GM18526 (cell line): ENCODE data around the gene DMRTB1.

Source experiments
- POLR2A ChIP-seq: IDR thresholded peaks from 3 replicates; pipeline ENCODE4 v1.6.1; 2011; ENCODE audit not compliant: insufficient read length; ENCODE audit errors: extremely low read depth

DMRTB1 gene

DNA sequence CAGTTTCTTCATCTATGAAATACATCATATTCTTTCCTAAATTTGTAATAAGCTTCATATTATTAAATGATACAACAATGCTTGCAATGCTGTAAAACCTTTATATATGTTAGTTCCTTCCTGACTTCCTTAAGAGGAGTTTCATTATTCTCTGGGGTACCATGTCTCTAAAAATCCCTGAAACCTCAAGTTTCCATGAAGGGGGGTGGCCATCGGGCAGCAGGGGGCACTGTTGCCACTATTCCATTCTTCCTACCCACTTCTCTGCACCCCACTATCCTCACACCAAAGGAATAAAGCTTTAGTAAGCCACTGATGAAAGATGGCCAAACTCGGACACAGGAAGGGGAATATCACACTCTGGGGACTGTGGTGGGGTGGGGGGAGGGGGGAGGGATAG lies 9.0 kb upstream of the DMRTB1 start:
- no peak for TF ChIP-seq POLR2A

DNA sequence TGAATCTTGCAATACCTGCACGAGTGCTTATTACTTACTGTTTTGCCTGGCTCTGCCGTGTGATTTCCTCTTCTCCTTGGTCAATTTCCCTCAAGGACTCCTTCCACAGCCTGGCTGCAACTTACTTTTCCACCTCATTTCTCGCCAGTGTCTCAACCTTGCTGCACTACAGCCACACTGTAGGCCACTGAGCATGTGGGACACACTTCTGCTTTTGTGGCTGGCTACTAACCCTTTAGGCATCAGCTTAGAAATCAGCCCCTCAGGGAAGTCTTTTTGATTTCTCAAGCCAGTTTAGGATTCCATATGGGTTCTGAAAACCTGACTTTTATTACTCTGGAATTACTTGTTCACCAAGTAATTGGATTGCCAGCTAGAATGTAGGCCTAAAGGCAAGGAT lies 5.2 kb upstream of the DMRTB1 start:
- no peak for TF ChIP-seq POLR2A

DNA sequence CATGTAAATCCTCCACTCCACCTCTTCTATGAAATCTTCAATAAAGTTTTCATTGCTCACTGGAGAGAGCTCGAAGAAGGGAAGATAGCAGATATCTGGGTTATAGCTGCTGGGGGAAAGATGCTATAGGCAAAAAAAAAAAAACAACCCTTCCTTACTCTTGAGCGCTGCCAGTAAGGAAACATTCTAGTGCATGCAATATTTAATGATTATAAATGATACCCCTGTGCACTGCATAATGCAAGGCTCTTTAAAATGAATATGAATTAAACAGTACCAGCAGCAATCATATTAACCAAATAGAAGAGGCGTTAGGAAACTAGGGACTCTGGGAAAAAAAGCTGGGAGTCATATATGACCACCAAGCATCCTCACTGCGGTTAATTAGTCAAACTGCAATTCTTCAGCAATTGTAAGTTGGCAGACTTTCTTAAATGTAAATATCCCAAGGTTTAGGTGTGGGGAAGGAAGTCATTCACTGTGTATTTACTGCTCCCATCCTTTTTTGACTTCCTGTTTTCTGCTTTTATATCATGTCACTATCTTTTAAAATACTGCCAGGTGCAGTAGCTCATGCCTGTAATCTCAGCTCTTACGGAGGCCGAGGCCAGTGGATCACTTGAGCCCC lies 3.7 kb upstream of the DMRTB1 start:
- no peak for TF ChIP-seq POLR2A

DNA sequence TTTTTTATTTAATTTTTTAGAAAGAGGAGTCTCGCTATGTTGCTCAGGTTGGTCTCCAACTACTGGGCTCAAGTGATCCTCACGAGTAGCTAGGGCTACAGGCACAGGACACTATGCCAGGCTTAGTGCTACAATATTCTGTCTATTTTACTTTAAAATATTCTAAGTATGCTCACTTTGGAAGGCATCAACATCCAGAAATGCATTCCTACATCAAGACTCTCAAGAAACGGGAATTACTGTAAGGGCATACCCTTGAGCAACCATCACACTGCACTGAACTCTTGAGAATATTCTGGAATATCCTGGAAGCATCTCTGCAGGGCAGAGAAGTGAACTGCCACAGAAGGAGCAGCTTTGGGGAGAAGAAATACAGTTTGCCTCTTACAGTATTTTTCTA lies 565 bp upstream of the DMRTB1 start:
- TF ChIP-seq POLR2A: no peak

DNA sequence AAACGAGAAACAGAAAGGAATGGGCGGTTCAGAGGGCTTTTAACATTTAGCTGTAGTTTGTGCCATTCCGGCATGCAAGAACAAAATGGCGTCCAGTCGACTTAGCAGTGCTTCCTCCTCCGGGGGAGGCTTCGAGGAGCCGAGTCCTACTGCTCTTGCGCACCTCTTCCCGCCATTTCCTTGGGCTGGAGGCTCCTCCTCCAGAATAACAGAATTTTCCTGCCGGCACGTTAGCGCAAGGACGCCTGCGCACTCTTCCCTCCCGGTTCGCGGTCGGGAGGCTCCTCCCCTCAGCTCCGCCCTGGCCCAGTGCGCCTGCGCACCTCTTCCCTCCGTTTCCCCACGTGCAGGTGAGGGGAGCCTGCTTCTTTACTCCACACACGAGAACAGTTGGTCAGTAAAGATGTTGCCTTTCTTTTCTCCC lies 1.0 kb downstream of the DMRTB1 start:
- no peak for TF ChIP-seq POLR2A

DNA sequence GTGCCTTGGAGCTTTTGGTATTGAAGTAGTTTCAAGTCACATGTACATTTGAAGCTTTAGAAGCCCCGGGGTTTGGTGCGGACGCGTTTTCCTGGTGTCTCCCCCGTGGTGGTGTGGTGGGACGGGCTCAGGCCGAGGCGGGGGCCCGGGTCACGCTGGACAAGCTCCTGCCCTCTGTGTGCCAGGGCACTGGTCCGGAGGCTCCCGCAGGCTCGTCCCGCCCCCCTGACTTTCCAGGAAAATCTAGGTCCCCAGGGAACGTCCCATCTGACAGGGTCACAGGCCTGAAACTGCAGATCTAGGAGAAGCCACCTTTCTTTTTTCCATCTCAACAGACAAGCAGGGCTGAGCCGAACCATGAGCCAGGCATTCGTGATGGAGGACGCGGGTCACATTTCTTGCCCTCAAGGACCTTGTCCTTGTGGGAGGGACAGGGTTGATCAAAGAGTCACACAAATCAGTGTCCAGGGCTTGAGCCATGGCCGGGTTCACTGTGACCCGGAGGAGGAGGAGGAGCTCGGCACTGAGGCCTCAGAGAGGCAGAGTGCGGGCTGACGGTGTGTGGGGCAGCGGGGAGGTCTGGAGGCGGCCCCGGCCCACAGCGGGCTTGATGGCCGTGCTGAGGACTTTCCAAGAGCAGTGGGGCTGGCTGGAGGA lies 1.6 kb downstream of the DMRTB1 start:
- no peak for TF ChIP-seq POLR2A

DNA sequence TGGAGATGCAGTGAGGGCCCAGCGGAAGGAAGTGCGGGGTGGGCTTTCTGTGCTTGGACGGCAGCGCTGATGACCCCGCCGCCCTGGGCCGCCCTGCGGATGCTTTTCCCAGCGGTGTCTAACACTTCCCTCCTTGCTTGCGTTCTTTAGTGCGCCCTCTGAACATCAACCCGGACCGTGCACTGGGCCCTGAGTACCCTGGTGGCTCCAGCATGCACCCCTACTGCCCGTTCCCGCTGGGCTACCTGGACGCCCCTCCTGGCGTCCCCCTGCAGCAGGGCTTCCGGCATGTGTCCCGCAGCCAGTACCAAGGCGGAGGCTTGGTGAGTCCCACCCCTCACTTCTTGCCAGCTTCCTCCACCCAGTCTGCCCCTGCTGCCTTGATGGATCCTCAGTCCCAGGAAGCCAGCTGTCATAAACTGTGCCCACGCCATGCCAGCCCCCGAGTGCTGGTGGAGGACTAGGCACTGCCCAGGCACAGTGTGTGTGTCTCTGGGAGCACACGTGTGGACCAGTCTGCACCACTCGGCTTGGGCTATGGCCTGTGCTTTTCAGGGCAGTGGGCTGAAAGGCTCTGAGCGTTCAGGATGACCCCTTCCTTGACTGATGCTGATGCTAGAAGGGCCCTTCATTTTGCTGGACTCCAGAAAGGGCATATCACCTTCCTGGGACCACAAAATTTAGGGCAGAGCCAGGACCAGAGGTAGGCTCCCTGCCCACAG lies 2.3 kb downstream of the DMRTB1 start:
- no peak for TF ChIP-seq POLR2A

DNA sequence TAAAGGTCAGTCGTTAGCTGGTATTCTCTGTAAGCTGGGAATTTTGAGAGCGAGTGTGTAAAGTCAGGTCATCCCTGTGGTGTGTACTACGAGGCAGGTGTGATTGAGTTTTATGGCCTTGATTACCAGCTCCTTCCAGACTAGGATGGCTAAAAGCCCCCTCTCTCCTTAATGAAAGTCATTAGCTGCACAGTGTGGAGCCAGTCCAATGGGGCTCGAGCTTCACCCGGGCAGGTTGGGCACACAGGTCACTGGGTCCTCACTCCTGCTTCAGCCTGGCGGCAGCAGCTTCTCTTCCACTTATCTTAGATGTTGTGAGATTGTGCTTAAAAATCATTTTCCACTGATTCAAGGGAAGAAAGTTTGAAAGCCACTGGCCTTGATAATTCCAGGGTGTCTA lies 3.0 kb downstream of the DMRTB1 start:
- no peak for TF ChIP-seq POLR2A

DNA sequence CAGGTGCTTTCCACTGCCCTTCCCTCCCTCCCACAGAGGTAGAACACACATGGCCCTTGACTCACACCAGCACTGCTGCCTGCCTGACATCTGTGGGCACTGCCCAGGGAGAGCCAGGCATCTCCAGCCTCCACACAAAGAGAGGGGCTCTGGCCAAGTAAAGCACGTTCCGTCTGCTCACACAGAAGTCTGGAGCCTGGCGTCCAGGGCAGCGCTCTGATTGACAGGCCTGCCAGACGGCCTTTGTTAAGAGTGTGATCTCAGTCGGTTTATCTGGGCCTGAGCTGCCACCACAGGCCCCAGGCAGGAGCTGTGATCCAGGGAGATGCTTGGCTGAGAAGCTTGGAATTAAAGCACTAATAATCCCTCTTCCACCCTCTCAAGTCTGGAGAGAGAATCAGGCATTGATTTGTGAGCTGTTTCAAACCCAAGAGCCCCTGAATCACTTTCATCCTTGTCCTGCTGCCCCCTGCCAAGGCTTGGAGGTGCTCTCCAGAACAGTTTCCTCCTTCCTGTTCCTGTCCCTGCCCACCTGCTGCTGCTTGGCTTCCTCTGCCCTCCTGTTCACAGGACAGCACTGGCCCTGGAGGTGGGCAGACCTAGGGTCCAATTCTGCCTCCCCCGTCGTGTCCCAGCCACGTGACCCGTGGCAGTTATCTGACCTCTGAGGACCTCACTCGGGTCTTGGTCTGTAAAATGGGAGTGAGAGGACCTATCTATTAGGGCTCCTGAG lies 3.7 kb downstream of the DMRTB1 start:
- TF ChIP-seq POLR2A: no peak

DNA sequence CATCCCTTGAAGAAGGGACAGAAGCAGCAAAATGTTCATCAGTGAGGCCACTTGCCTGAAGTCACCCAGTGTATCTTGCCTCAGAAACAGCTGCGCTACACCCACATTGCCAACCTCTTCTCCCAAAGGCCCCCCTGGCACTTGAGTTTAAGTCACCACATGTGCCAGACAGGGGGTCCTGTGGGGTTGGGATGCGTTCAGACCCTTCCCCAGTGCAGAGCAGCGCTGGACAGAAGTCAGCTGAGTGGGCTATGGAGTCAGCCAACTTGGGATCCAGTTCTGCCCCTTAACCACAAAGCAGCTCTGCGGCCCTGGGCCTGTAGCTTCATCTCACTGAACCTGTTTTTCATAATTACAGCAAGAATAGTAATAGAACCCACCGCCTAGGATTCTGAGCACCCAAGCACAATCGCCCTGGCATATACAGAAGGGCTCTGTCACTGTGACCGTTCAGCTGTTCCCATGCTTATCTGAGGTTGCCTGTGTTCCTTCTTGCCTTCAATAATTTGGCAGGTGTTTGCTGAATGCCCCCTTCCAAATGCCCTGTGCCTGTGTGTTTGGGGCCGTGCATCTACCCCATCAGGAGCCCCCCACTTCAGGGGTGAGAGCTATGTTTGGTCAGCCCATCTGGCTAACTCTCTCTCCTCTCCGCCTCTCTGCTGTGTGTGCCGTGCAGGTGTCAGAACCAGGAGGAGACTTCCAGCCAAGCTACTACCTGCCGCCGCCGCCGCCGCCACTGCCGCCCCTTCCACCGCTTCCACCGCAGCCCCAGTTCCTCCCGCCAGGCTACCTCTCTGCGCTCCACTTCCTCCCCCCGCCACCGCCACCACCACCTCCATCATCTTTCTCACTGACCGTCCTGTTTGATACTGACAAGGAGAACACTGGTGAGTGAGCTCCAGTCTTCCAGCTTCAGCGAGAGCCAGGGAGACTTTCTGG lies 5.0 kb downstream of the DMRTB1 start:
- TF ChIP-seq POLR2A: no peak

DNA sequence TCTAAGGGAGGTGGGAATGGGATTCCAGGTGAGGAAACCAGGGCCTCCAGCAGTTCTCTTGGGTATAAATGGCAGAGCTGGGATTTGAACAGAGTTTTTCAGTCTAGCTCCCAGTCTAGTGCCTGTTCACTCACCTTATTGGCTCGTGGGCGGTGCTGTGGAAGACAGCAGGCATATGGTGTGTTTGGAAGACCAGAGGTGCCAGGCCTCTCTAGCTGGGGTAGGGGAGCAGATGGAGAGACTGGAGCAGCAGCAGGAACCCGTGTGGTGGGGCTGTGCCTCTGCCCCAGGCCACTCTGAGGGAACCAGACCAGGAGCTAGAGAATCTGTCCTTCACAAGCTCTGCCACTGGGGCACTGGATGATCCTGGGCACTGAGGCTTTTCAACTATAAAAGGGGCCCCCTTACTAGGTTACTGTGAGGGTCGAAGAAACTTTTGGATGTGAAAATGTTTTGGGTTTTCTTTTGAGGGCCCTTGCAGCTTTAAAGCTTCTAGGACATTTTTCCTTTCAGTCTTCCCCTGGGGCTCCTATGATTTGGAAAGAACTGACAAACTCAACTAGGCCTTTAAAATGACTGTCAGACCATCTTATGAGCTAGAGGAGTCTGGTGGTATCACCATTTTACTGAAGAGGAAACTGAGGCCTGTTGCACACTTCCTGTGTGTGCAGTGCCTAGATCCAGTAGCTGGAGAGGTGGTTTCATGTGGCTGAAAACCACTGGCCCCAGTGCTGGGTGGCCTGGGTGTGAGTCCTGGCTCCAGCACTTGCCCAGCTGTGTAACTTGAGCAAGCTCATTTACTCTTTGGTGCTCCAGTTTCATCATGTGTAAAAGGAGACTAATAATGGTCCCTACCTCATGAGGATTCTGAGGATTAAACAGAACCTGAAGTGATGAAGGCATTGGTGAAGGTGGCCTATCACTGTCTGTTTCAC lies 6.1 kb downstream of the DMRTB1 start:
- TF ChIP-seq POLR2A: no peak

DNA sequence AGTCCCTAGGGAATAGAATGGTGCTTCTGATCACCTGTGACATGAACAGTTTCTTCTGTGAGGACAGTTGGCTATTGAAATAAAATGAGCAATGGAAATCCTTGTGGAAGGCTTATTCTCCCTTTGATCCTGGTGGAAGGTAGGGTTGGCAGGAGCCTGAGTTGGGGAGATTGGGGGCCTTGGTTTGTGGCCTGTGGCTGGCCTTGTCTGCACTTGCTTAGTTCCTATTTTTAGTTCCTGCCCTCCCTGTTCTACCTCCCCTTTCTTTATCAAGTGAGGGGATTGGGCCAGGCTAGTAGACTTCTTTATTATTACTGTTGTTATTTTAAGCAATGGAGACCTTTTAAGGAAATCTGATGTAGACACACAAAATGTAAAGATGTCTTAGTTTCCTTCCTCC lies 8.2 kb downstream of the DMRTB1 start:
- no peak for TF ChIP-seq POLR2A

DNA sequence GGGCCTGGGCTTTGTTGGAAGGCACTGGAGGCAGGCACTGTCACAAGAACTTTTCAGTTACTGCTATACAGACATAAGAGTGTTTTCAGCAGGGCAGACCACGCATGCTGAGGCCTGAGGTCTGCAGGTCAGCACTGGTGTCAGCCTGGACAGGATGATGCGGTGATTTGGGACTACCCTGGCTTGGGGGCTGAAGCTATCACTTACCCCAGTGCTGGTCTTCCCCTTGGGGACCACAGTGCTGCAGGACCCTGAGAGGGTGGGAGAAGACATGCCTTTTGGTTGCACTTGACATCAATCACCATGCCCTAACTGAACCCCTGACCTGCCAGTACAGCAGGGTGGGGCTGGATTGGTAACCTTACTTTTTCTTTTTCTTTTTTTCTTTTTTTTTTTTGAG lies 9.2 kb downstream of the DMRTB1 start:
- TF ChIP-seq POLR2A: no peak

DNA sequence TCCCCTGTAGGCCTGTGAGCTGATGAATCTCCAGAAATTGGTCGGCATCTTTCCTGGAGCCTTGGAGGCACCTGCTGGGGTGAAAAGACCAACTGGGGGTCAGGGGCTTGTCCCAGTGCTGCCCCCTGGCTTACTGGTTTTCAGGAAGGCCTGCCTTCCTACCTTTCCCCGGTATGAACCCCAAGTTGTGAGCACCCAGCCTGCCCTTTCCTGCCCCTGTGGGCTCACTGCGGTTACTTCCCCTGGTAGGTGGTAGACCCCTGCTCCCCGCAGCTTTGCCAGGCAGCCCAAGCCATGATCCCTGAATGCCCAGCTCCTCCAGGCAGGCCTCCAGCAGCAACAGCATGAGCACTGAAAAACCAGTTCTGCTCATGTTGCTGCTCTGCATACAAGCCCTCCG lies 10.2 kb downstream of the DMRTB1 start:
- no peak for TF ChIP-seq POLR2A

DNA sequence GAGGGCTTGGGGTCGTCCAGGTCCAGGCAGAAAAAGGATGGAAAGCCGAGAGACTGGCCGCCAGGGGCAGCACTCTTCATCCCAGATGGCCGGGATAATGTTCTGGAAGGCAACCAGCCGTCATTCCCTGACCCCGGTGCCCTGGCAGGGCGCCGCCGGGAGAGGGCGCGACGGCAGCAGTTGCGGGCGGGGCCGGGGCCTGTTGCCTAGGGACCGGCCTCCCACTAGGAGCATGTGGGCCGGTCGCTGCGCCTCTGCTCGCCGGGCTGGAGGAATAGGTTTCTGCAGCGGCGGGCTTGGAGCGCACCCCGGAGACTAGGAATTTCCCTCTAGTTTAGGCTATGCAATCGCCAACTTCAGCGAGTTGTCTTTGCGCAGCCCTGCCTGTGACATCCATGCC lies 11.0 kb downstream of the DMRTB1 start:
- TF ChIP-seq POLR2A: no peak
